GM23248 (cell line): ENCODE data around the gene VWA7. TPM values are rescaled to one million over a fixed set of nuclear protein-coding genes. Genes with fewer than 3 reads are reported as not detected.

Experiments
- DNase-seq: peaks from one replicate; pipeline ENCODE4 v3.0.0-alpha.2; 2015
- H2AFZ ChIP-seq: fragments of 200-600 bp; sonication (generic); 2 replicates; pipeline ENCODE4 v1.6.1; 2016; ENCODE audit warnings: antibody characterized with exemption
- H3F3A ChIP-seq: fragments of 200-600 bp; sonication (generic); 2 replicates; pipeline ENCODE4 v1.6.1; 2016; ENCODE audit warnings: mild to moderate bottlenecking, antibody characterized with exemption, mixed run types; ENCODE audit not compliant: insufficient read depth
- H3K27ac ChIP-seq: fragments of 200-600 bp; sonication (generic); 2 replicates; pipeline ENCODE4 v1.5.1; 2016; ENCODE audit warnings: mild to moderate bottlenecking
- H3K27me3 ChIP-seq: fragments of 200-600 bp; sonication (generic); replicated peaks from 2 replicates; pipeline ENCODE4 v1.6.1; 2016; ENCODE audit warnings: mild to moderate bottlenecking; ENCODE audit not compliant: insufficient read depth
- H3K36me3 ChIP-seq: fragments of 200-600 bp; sonication (generic); 2 replicates; pipeline ENCODE4 v1.6.1; 2016; ENCODE audit warnings: low read depth, mild to moderate bottlenecking
- H3K4me1 ChIP-seq: fragments of 200-600 bp; sonication (generic); 2 replicates; pipeline ENCODE4 v1.6.1; 2016; ENCODE audit warnings: mild to moderate bottlenecking; ENCODE audit not compliant: insufficient read depth
- H3K4me2 ChIP-seq: fragments of 200-600 bp; sonication (generic); one replicate; pipeline ENCODE4 v1.6.1; 2016; ENCODE audit warnings: mild to moderate bottlenecking; ENCODE audit not compliant: unreplicated experiment
- H3K4me3 ChIP-seq: fragments of 200-600 bp; sonication (generic); 2 replicates; pipeline ENCODE4 v1.5.1; 2016; ENCODE audit warnings: mild to moderate bottlenecking
- H3K79me2 ChIP-seq: fragments of 200-600 bp; sonication (generic); 2 replicates; pipeline ENCODE4 v1.6.1; 2016; ENCODE audit warnings: mild to moderate bottlenecking; ENCODE audit not compliant: insufficient read depth
- H3K9ac ChIP-seq: fragments of 200-600 bp; sonication (generic); 2 replicates; pipeline ENCODE4 v1.6.1; 2016; ENCODE audit warnings: mild to moderate bottlenecking
- H3K9me2 ChIP-seq: fragments of 200-600 bp; sonication (generic); 2 replicates; pipeline ENCODE4 v1.6.1; 2016; ENCODE audit warnings: mixed run types, mild to moderate bottlenecking, moderate library complexity; ENCODE audit not compliant: insufficient read depth
- H3K9me3 ChIP-seq: fragments of 200-600 bp; sonication (generic); one replicate; pipeline ENCODE4 v1.6.1; 2017; ENCODE audit warnings: low read depth
- H4K20me1 ChIP-seq: fragments of 200-600 bp; sonication (generic); 2 replicates; pipeline ENCODE4 v1.6.0; 2016; ENCODE audit not compliant: insufficient read depth
- EZH2 ChIP-seq: fragments of 200-600 bp; sonication (generic); IDR thresholded peaks from 2 replicates; pipeline ENCODE4 v1.6.1; 2018; ENCODE audit warnings: antibody characterized with exemption, mild to moderate bottlenecking; ENCODE audit not compliant: insufficient read depth, poor library complexity, severe bottlenecking
- EZH2phosphoT487 ChIP-seq: fragments of 200-600 bp; sonication (generic); IDR thresholded peaks from 2 replicates; pipeline ENCODE4 v1.6.1; 2018; ENCODE audit warnings: antibody characterized with exemption, moderate library complexity, mild to moderate bottlenecking, low read depth; ENCODE audit not compliant: insufficient read depth
- WGBS, 2 experiments: methylation state at CpG; one replicate each; pipeline ENCODE4 v1.1.6; 2015 to 2017; ENCODE audit warnings: low lambda C conversion rate in 2 of 2, low coverage in 1 of 2; ENCODE audit errors: missing lambda C conversion rate in 2 of 2; 5-methylcytosine and 5-hydroxymethylcytosine counted together
- in situ Hi-C: fragments of 300-500 bp; cut with MboI; formaldehyde crosslinking; loops from 2 replicates; pipeline ENCODE4 v1.15.0; 2020
- polyA plus RNA-seq: library from polyadenylated mRNA; unstranded; fragments of >200 nt; fragmentation: Nextera tagmentation; extraction: Ambion mirVana; gene quantifications from 2 replicates; pipeline ENCODE4 v1.2.1, GENCODE V29; 2016
- total RNA-seq: library from RNA; depleted of rRNA; stranded (reverse); fragments of >200 nt; shearing (Covaris generic); gene quantifications from 2 replicates; pipeline ENCODE4 v1.2.3, GENCODE V29; 2014

The VWA7 gene
- total and polyA plus RNA-seq, 2 experiments from 2014 or later, result 0.54 to 0.56 TPM

DNA sequence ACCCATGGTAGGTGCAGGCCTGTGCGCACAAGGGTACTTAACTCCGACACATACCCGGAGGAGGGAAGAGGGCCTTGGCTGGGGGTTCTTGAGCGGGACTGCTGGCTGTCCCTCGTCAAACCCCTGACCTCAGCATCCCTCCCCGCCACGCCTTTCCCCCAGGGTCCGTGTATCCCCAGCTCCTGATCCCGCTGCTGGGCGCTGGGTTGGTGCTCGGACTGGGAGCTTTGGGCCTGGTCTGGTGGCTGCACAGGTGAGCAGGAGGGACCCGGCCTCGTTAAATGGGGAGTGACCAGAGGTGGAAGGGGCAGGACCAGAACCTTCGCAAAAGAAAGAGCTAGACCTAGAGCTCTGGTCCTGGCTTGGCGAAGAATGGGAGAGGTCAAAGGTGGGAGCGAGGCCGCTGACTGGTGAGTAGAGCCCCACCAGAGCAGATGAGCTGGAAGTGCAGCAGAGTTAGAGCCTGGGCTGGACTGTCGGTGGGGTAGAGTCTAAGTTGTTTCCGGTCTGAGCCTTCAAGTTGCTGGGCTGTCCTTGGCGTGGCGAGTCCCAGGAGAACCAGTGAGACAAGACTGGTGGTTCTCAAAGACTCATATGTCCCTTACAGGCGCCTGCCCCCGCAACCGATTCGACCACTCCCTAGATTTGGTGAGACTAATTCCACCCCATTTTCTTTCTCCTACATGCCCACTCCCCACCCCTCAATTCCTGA is 53.0 kb downstream of the VWA7 start:
- no peak overlapping the region for H3K4me3 ChIP-seq
- H3K9me3 ChIP-seq, result no peaks in the 10 kb centered on the region
- no peaks in the 10 kb centered on the region for H4K20me1 ChIP-seq
- H3F3A ChIP-seq, result no peaks in the 10 kb centered on the region
- H3K9me2 ChIP-seq, result no peaks in the 10 kb centered on the region
- H2AFZ ChIP-seq, result no peak overlapping the region
- peaks cover 11% of the 10 kb centered on the region; the same call in 1 of the 2 replicates for H3K36me3 ChIP-seq
- H3K27ac ChIP-seq, result no peak overlapping the region
- no peak for DNase-seq
- 86 to 88% methylated on average over 22 to 25 of the region's 25 CpGs for WGBS, 2 experiments
- no peaks in the 10 kb centered on the region for H3K4me1 ChIP-seq
- no peak overlapping the region for H3K4me2 ChIP-seq
- in situ Hi-C loops, result no loop called here
- no peak overlapping the region for H3K9ac ChIP-seq
- TF ChIP-seq EZH2, result no peak
- H3K27me3 ChIP-seq, result no peaks in the 10 kb centered on the region
- H3K79me2 ChIP-seq, result no peaks in the 10 kb centered on the region

DNA sequence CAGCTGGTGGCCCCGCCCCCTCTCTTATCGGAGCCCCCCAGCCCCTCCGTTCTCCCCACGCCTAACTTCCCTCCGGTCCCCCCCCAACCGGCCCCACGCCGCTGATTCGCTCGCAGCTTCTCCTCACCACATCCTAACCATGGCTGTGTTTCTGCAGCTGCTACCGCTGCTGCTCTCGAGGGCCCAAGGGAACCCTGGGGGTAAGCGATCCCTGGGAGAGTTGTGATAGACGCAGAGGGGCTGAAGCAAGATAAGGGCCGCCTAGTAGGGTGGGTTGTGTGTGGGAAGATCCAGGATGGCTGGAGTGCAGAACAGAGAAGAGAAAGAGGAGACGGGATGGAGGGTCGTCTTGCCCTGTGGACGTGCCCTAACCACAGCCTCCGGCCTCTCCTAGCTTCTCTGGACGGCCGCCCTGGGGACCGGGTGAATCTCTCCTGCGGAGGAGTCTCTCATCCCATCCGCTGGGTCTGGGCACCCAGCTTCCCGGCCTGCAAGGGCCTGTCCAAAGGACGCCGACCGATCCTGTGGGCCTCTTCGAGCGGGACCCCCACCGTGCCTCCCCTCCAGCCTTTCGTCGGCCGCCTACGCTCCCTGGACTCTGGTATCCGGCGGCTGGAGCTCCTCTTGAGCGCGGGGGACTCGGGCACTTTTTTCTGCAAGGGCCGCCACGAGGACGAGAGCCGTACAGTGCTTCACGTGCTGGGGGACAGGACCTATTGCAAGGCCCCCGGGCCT is 53.7 kb downstream of the VWA7 start, which contains the start of gene MPIG6B:
Gene MPIG6B (plus strand): TSS at position 129 of the 735 bp plus-strand sequence. CDS start 11 bp downstream, at position 140.
- Histone ChIP-seq H3K27ac (no peak within 1 kb of the TSS), H2AFZ (no peak within 1 kb of the TSS), H3K9ac (no peak within 1 kb of the TSS), H3K36me3 (peaks cover 11% of the 10 kb centered on the region; the same call in 1 of the 2 replicates), H4K20me1 (no peaks in the 10 kb centered on the region), H3K4me1 (no peaks in the 10 kb centered on the region), H3K4me2 (no peak within 1 kb of the TSS), H3K79me2 (no peaks in the 10 kb centered on the region), H3F3A (no peaks in the 10 kb centered on the region), H3K4me3 (no peak within 1 kb of the TSS), H3K9me3 (no peaks in the 10 kb centered on the region), H3K27me3 (no peaks in the 10 kb centered on the region), H3K9me2 (no peaks in the 10 kb centered on the region)
- in situ Hi-C loops, result no loop called here
- TF ChIP-seq EZH2phosphoT487 (no peak), EZH2 (no peak)
- 76 to 77% methylated on average over 36 to 46 of the region's 46 CpGs for WGBS, 2 experiments
- DNase-seq, result no peak

DNA sequence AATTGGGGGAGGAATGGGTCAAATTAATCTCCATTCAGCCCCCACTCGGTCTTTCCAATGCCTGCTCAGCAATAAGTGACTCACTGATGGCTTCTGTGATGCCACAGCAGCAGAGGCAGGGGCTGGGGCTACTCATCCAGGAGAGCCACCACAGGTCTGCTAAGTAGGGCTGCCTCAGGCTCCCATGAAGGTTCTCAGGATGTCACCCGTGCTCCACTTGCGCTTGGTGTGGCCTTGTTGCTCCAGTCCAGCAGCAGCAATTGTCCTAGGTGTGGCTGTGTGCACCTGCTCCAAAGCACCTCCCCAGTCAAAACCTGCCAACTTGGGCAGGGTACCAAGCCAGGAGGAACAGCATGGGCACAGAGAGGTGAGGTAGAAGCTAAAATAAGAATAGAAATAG is 55.0 kb downstream of the VWA7 start:
- in situ Hi-C loops, result no loop called here

DNA sequence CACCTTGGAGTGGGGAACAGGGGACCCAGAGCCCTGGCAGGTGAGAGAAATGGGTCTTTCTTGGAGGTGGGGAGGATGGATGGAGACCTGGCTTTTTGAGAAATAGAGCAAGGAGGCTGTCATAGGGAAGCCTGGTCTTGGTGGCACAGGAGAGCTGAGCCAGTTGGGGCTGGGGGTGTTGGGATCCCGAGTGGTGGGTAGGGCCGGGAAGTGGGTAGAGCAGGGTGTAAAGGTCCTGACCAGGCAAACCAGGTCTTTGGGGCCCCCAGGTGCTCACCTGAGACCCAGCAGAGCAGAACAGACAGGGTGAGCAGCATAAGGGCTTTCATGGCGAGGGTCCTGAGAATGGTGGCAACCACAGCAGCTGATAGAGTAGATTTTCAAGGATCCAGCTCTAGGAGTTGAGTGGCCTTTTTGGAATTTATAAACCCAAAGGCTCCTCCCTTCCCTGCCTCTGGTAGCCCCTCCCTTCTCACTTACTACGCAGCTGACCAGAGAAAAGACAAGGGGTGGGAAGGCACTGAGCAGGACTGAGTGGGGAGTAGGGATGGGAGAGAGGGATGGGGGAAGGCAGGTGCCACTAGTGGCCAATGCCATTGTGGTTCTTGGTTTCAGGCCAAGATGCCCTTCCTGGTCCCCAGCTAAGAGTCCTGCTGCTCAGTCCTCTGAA is 55.6 kb downstream of the VWA7 start, which contains the start of gene LY6G6C:
Gene LY6G6C (minus strand): TSS at position 396 of the 670 bp plus-strand sequence. CDS start 67 bp downstream, at position 329.
- Histone ChIP-seq H3K79me2 (no peaks in the 10 kb centered on the region), H3K4me3 (no peak within 1 kb of the TSS), H3K9me3 (no peaks in the 10 kb centered on the region), H3K27me3 (no peaks in the 10 kb centered on the region), H3K4me2 (no peak within 1 kb of the TSS), H3K9ac (no peak within 1 kb of the TSS), H3F3A (no peaks in the 10 kb centered on the region), H4K20me1 (no peaks in the 10 kb centered on the region), H3K36me3 (0 out of 2 replicates have a peak, but pooled peaks cover 3% of the 10 kb centered on the region), H3K4me1 (no peaks in the 10 kb centered on the region), H3K9me2 (no peaks in the 10 kb centered on the region), H2AFZ (no peak within 1 kb of the TSS), H3K27ac (no peak within 1 kb of the TSS)
- no peak for TF ChIP-seq EZH2phosphoT487
- TF ChIP-seq EZH2, result no peak
- 77 to 86% methylated on average over 4 of the region's 4 CpGs for WGBS, 2 experiments
- in situ Hi-C loops, result no loop called here
- no peak for DNase-seq

More for the DNA sequence above, 55.0 kb downstream of the VWA7 start:
- Histone ChIP-seq H3K4me3 (no peak overlapping the region), H3K9me3 (no peaks in the 10 kb centered on the region), H3K9me2 (no peaks in the 10 kb centered on the region), H3K4me1 (no peaks in the 10 kb centered on the region), H2AFZ (no peak overlapping the region), H3K4me2 (no peak overlapping the region), H4K20me1 (no peaks in the 10 kb centered on the region), H3K36me3 (peaks cover 9% of the 10 kb centered on the region; the same call in 1 of the 2 replicates), H3K27ac (no peak overlapping the region), H3K27me3 (no peaks in the 10 kb centered on the region), H3K79me2 (no peaks in the 10 kb centered on the region), H3K9ac (no peak overlapping the region), H3F3A (no peaks in the 10 kb centered on the region)
- TF ChIP-seq EZH2phosphoT487 (no peak), EZH2 (no peak)
- no peak for DNase-seq
- WGBS, 2 experiments, result 66% methylated on average over 3 of the region's 3 CpGs
